Measurements from ENCODE around the gene DPP6.

GRCh38 chr7:154881526-154881925 is 829.3 kb downstream of the DPP6 start:
- TF ChIP-seq, protein P1, sequence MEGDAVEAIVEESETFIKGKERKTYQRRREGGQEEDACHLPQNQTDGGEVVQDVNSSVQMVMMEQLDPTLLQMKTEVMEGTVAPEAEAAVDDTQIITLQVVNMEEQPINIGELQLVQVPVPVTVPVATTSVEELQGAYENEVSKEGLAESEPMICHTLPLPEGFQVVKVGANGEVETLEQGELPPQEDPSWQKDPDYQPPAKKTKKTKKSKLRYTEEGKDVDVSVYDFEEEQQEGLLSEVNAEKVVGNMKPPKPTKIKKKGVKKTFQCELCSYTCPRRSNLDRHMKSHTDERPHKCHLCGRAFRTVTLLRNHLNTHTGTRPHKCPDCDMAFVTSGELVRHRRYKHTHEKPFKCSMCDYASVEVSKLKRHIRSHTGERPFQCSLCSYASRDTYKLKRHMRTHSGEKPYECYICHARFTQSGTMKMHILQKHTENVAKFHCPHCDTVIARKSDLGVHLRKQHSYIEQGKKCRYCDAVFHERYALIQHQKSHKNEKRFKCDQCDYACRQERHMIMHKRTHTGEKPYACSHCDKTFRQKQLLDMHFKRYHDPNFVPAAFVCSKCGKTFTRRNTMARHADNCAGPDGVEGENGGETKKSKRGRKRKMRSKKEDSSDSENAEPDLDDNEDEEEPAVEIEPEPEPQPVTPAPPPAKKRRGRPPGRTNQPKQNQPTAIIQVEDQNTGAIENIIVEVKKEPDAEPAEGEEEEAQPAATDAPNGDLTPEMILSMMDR (IDR thresholded peaks at IDR 0.05): no peak
- TF ChIP-seq POLR2A (IDR thresholded peaks at IDR 0.05): no peak
- no peak for TF ChIP-seq POLR2AphosphoS5 (IDR thresholded peaks at IDR 0.05)
